ENCODE results near the gene DIRAS1. TPM values are rescaled to one million over a fixed set of nuclear protein-coding genes. Genes with fewer than 3 reads are reported as not detected.
"Not testable (repeated sequence)": the region's sequence is repeated elsewhere in the genome, so short reads cannot be mapped to it uniquely, and the experiment has no call there.

DIRAS1 gene
- total and polyA plus RNA-seq, 4 donors, result 0.01 to 0.09 (median 0.08) TPM; not detected in 1

DNA sequence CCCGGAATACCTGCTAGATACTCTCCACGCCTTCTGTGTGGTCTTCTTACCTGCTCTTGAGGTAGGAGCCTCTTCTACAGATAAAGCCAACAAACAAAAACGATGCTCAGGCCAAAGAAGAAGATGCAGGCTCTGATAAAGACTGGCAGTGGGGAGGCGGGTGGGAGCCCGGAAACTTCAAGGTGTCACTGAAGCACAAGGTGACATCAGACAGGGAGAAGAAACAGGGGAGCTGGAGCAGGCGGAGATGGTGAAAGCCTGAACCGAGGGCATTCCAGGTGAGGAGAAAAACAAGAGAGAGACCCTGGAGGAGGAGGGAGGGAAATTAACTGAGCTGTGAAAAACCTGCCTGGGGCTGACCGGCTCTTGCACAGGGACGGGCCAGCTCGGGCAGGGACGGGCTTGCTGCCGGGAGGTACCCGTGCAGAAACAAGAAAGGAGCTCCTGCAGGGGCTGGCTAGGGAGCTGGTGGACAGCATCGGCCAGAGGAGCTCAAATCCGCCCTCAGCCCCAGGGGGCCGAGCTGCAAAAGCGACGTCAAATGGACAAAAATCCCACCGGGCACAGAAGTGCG is 37.7 kb downstream of the DIRAS1 start (continued):
- TF ChIP-seq, protein P1, sequence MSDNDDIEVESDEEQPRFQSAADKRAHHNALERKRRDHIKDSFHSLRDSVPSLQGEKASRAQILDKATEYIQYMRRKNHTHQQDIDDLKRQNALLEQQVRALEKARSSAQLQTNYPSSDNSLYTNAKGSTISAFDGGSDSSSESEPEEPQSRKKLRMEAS (IDR thresholded peaks at IDR 0.05), result no peak

DNA sequence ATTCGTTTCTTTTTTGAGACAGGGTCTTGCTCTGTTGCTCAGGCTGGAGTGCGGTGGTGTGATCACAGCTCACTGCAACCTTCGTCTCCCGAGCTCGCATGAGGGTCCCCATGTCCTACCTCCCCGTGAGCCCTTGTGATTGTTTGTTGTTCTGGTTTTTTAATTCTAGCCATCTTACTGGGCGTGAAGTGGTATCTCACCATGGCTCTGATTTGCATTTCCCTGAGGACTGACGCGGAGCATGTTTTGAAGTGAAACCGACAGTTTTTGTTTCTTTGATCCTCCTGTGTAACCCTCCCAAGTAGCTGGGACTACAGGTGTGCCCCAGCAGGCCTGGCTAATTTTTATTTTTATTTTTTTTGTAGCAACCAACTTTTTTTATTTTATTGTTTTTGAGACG is 40.4 kb downstream of the DIRAS1 start:
- no peak for DNase-seq (ENCODE audit: low spot score)
- H3K4me1 ChIP-seq (ENCODE audit: control insufficient read depth in 4 of 4, insufficient read depth in 4 of 4, low read length in 3 of 4), result no peaks in the 10 kb centered on the region
- no peaks in the 10 kb centered on the region for H3K9me3 ChIP-seq (ENCODE audit: control insufficient read depth in 4 of 4, low read length in 3 of 4)
- TF ChIP-seq, protein P2, sequence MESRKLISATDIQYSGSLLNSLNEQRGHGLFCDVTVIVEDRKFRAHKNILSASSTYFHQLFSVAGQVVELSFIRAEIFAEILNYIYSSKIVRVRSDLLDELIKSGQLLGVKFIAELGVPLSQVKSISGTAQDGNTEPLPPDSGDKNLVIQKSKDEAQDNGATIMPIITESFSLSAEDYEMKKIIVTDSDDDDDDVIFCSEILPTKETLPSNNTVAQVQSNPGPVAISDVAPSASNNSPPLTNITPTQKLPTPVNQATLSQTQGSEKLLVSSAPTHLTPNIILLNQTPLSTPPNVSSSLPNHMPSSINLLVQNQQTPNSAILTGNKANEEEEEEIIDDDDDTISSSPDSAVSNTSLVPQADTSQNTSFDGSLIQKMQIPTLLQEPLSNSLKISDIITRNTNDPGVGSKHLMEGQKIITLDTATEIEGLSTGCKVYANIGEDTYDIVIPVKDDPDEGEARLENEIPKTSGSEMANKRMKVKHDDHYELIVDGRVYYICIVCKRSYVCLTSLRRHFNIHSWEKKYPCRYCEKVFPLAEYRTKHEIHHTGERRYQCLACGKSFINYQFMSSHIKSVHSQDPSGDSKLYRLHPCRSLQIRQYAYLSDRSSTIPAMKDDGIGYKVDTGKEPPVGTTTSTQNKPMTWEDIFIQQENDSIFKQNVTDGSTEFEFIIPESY (IDR thresholded peaks at IDR 0.05), result no peak
- TF ChIP-seq, protein P3, sequence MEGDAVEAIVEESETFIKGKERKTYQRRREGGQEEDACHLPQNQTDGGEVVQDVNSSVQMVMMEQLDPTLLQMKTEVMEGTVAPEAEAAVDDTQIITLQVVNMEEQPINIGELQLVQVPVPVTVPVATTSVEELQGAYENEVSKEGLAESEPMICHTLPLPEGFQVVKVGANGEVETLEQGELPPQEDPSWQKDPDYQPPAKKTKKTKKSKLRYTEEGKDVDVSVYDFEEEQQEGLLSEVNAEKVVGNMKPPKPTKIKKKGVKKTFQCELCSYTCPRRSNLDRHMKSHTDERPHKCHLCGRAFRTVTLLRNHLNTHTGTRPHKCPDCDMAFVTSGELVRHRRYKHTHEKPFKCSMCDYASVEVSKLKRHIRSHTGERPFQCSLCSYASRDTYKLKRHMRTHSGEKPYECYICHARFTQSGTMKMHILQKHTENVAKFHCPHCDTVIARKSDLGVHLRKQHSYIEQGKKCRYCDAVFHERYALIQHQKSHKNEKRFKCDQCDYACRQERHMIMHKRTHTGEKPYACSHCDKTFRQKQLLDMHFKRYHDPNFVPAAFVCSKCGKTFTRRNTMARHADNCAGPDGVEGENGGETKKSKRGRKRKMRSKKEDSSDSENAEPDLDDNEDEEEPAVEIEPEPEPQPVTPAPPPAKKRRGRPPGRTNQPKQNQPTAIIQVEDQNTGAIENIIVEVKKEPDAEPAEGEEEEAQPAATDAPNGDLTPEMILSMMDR (IDR thresholded peaks at IDR 0.05; ENCODE audit: low read depth, low read length, missing input control), result no peak
- TF ChIP-seq, protein P4, sequence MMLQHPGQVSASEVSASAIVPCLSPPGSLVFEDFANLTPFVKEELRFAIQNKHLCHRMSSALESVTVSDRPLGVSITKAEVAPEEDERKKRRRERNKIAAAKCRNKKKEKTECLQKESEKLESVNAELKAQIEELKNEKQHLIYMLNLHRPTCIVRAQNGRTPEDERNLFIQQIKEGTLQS (IDR thresholded peaks at IDR 0.05), result no peak
- no peak for TF ChIP-seq FOXA2 (IDR thresholded peaks at IDR 0.05)
- TF ChIP-seq GABPA (IDR thresholded peaks at IDR 0.05 in 1 of 2, conservative IDR thresholded peaks at IDR 0.05 in 1 of 2), result no peak
- H3K4me3 ChIP-seq (ENCODE audit: low read depth in 1 of 3, low read length in 3 of 3), result no peak overlapping the region
- H3K27ac ChIP-seq (ENCODE audit: low read depth in 1 of 2, low read length in 2 of 2), result no peak overlapping the region
- no peaks in the 10 kb centered on the region for H3K36me3 ChIP-seq (ENCODE audit: control insufficient read depth in 4 of 4, insufficient read depth in 3 of 4, low read depth in 1 of 4, low read length in 3 of 4)
- 90% methylated on average over 11 of the region's 11 CpGs for WGBS
- no peaks in the 10 kb centered on the region for H3K27me3 ChIP-seq (ENCODE audit: control insufficient read depth in 4 of 4, insufficient read depth in 4 of 4, low read length in 3 of 4)
- H3K9ac ChIP-seq (ENCODE audit: low read depth in 1 of 2, low read length in 2 of 2), result no peak overlapping the region

DNA sequence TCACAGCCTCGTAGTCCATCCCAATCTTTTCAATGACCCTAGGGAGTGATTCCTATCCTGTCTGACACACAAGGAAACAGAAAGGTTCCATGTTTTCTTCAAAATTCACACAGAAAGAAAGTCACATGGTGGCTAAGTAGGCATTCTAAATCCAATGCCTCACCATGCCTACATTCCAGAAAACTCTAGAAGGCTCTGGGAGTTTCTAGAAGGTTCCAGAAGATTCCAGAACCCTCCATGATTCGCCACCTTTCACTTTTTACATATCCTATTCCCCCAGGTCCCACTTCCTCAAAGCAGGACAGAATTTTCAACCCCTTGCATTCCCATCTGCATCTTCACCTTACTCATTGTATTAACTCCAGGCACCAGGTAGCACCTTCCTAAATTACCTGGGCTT is 41.7 kb downstream of the DIRAS1 start:
- Histone ChIP-seq H3K27ac (ENCODE audit: low read depth in 1 of 2, low read length in 2 of 2) (no peak overlapping the region), H3K9ac (ENCODE audit: low read depth in 1 of 2, low read length in 2 of 2) (no peak overlapping the region), H3K4me3 (ENCODE audit: low read depth in 1 of 3, low read length in 3 of 3) (no peak overlapping the region), H3K27me3 (ENCODE audit: control insufficient read depth in 4 of 4, insufficient read depth in 4 of 4, low read length in 3 of 4) (no peaks in the 10 kb centered on the region), H3K4me1 (ENCODE audit: control insufficient read depth in 4 of 4, insufficient read depth in 4 of 4, low read length in 3 of 4) (no peaks in the 10 kb centered on the region), H3K36me3 (ENCODE audit: control insufficient read depth in 4 of 4, insufficient read depth in 3 of 4, low read depth in 1 of 4, low read length in 3 of 4) (no peaks in the 10 kb centered on the region), H3K9me3 (ENCODE audit: control insufficient read depth in 4 of 4, low read length in 3 of 4) (no peaks in the 10 kb centered on the region)
- DNase-seq (ENCODE audit: low spot score), result no peak
- TF ChIP-seq, protein P3 (IDR thresholded peaks at IDR 0.05; ENCODE audit: low read depth, low read length, missing input control), result no peak
- TF ChIP-seq YY1 (IDR thresholded peaks at IDR 0.05), result peak; percentile 22
- 72% methylated on average over 2 of the region's 2 CpGs for WGBS

DNA sequence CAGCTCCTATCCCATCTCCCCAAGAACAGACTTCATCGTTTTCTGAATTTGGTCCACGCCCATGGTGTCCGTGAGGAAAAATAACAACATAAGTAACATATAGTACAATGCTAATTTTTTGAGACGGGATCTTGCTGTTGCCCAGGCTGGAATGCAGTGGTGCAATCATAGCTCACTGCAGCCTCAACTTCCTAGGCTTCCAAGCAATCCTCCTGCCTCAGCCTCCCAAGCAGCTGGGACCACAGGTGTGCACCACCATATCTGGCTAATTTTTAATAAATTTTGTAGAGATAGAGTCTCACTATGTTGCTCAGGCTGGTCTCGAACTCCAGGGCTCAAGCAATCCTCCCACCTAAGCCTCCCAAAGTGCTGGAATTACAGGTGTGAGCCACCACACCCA is 42.2 kb downstream of the DIRAS1 start:
- H3K9me3 ChIP-seq (ENCODE audit: control insufficient read depth in 4 of 4, low read length in 3 of 4); H3K4me1 ChIP-seq (ENCODE audit: control insufficient read depth in 4 of 4, insufficient read depth in 4 of 4, low read length in 3 of 4); H3K27ac ChIP-seq (ENCODE audit: low read depth in 1 of 2, low read length in 2 of 2); H3K36me3 ChIP-seq (ENCODE audit: control insufficient read depth in 4 of 4, insufficient read depth in 3 of 4, low read depth in 1 of 4, low read length in 3 of 4); H3K27me3 ChIP-seq (ENCODE audit: control insufficient read depth in 4 of 4, insufficient read depth in 4 of 4, low read length in 3 of 4); H3K9ac ChIP-seq (ENCODE audit: low read depth in 1 of 2, low read length in 2 of 2); DNase-seq (ENCODE audit: low spot score); H3K4me3 ChIP-seq (ENCODE audit: low read depth in 1 of 3, low read length in 3 of 3): not testable (repeated sequence)
- 83% methylated on average over 5 of the region's 5 CpGs for WGBS

All from liver (tissue), 9 donors.